Type B pancreatic cell (in vitro differentiated cells): ENCODE results near the gene ZPR1. TPM values are rescaled to one million over a fixed set of nuclear protein-coding genes. Genes with fewer than 3 reads are reported as not detected.

Source experiments
- DNase-seq: peaks from one replicate; pipeline ENCODE4 v3.0.0; 2021; ENCODE audit warnings: mixed read lengths; ENCODE audit not compliant: unreplicated experiment; ENCODE audit errors: extremely low spot score
- H3K27ac Mint-ChIP-seq: 2 replicates; pipeline ENCODE4 v1.8.0; 2021; ENCODE audit warnings: mild to moderate bottlenecking, mixed read lengths
- H3K27me3 Mint-ChIP-seq: 2 replicates; pipeline ENCODE4 v1.8.0; 2021; ENCODE audit warnings: mixed read lengths
- H3K36me3 Mint-ChIP-seq: 2 replicates; pipeline ENCODE4 v1.8.0; 2021; ENCODE audit warnings: mixed read lengths
- H3K4me1 Mint-ChIP-seq: one replicate; pipeline ENCODE4 v1.8.0; 2021; ENCODE audit warnings: mixed read lengths; ENCODE audit not compliant: unreplicated experiment
- H3K4me3 Mint-ChIP-seq: 2 replicates; pipeline ENCODE4 v1.8.0; 2021; ENCODE audit warnings: mild to moderate bottlenecking, mixed read lengths
- H3K9me3 Mint-ChIP-seq: 2 replicates; pipeline ENCODE4 v1.8.0; 2021; ENCODE audit warnings: mixed read lengths
- total RNA-seq: library from RNA; stranded (reverse); gene quantifications from 2 replicates; pipeline ENCODE4 v1.2.1, GENCODE V29; 2021; ENCODE audit warnings: low replicate concordance
- TF ChIP-seq, protein P1 (sequence below): fragments of 200-600 bp; sonication (generic); conservative IDR thresholded peaks from 2 replicates; pipeline ENCODE4 v1.5.0; 2021; ENCODE audit warnings: antibody characterized with exemption, mild to moderate bottlenecking

Gene ZPR1
- total RNA-seq, 1 donor from 2014 or later = 41.2 TPM

DNA sequence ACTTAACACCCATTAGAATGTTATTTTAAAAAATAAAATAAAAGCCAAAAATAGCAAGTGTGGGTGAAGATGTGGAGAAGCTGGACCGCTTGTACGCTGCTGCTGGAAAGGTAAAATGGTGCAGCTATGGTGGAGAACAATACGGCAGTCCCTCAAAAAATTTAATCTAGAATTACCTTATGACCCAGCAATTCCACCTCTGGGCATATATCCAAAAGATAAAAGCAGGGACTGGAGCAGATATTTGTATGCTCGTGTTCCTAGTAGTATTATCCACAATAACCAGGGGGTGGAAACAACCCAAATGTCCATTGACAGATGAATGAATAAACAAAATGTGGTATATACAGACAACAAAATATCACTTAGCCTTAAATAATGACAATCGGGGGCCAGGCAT lies 10.0 kb upstream of the ZPR1 start:
- Mint-ChIP-seq H3K27ac (no peak overlapping the region), H3K27me3 (peaks cover 5% of the 10 kb centered on the region), H3K4me1 (peaks cover 4% of the 10 kb centered on the region), H3K36me3 (no peaks in the 10 kb centered on the region), H3K9me3 (no peaks in the 10 kb centered on the region), H3K4me3 (no peak overlapping the region)
- no peak for DNase-seq
- TF ChIP-seq, protein P1, sequence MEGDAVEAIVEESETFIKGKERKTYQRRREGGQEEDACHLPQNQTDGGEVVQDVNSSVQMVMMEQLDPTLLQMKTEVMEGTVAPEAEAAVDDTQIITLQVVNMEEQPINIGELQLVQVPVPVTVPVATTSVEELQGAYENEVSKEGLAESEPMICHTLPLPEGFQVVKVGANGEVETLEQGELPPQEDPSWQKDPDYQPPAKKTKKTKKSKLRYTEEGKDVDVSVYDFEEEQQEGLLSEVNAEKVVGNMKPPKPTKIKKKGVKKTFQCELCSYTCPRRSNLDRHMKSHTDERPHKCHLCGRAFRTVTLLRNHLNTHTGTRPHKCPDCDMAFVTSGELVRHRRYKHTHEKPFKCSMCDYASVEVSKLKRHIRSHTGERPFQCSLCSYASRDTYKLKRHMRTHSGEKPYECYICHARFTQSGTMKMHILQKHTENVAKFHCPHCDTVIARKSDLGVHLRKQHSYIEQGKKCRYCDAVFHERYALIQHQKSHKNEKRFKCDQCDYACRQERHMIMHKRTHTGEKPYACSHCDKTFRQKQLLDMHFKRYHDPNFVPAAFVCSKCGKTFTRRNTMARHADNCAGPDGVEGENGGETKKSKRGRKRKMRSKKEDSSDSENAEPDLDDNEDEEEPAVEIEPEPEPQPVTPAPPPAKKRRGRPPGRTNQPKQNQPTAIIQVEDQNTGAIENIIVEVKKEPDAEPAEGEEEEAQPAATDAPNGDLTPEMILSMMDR = no peak

DNA sequence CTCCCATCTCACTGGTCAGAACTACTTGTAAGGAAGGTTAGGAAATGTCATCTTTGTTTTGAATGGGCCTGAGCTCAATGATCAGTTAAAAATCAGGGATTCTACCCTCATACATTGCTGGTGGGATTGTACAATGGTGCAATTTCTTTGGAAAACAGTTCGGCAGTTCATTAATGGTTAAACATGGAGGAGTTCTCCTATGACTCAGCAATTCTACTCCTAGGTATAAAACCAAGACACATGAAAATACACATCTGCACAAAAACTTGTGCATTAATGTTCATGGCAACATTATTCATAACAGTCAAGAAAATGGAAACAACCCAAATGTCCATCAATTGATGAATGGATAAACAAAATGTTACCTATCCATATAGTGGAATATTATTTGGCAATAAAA lies 8.7 kb upstream of the ZPR1 start:
- H3K4me3 Mint-ChIP-seq = no peak overlapping the region
- DNase-seq = no peak
- H3K36me3 Mint-ChIP-seq = no peaks in the 10 kb centered on the region
- no peaks in the 10 kb centered on the region for H3K9me3 Mint-ChIP-seq
- peaks cover 2% of the 10 kb centered on the region for H3K27me3 Mint-ChIP-seq
- H3K4me1 Mint-ChIP-seq = peaks cover 4% of the 10 kb centered on the region
- H3K27ac Mint-ChIP-seq = no peak overlapping the region
- TF ChIP-seq, protein P1 = no peak

DNA sequence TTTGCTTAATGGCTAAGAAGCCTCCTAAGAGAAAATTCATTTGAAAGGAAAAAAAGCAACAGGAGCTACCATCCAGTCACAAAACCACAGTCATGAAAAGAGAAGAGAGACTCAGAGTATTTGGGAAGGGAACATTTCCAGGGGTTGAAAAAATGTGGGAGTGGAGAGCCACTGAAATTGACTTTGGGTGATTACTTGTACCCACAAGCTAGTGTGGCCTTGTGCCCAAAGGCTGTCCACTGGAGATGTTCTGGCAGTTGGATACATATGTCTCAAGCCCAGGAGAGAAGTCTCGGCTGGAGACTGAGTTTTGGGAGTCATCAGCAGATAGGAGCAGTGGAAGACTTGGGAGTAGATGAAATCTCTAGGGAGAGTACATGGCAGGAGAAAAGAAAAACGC lies 7.0 kb upstream of the ZPR1 start:
- H3K27me3 Mint-ChIP-seq = peaks cover 3% of the 10 kb centered on the region
- H3K4me1 Mint-ChIP-seq = peaks cover 4% of the 10 kb centered on the region
- no peak for DNase-seq
- H3K27ac Mint-ChIP-seq = no peak overlapping the region
- TF ChIP-seq, protein P1 = no peak
- H3K9me3 Mint-ChIP-seq = no peaks in the 10 kb centered on the region
- no peak overlapping the region for H3K4me3 Mint-ChIP-seq
- H3K36me3 Mint-ChIP-seq = no peaks in the 10 kb centered on the region

DNA sequence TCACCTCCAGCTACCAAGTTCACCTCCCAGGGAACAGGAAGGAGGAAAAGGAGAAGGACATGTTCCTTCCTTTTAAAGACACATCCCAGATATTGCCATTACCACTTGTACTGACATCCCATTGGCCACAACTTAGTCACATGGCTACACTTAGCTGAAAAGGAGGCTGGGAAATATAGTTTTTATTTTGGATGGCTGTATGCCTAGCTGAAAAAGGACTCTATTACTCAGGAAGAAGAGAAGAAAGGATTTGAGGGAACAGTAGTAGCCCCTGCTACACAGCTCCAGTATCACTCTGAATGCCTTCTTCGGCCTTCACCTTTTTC lies 5.9 kb upstream of the ZPR1 start:
- no peak overlapping the region for H3K4me3 Mint-ChIP-seq
- H3K36me3 Mint-ChIP-seq = no peaks in the 10 kb centered on the region

DNA sequence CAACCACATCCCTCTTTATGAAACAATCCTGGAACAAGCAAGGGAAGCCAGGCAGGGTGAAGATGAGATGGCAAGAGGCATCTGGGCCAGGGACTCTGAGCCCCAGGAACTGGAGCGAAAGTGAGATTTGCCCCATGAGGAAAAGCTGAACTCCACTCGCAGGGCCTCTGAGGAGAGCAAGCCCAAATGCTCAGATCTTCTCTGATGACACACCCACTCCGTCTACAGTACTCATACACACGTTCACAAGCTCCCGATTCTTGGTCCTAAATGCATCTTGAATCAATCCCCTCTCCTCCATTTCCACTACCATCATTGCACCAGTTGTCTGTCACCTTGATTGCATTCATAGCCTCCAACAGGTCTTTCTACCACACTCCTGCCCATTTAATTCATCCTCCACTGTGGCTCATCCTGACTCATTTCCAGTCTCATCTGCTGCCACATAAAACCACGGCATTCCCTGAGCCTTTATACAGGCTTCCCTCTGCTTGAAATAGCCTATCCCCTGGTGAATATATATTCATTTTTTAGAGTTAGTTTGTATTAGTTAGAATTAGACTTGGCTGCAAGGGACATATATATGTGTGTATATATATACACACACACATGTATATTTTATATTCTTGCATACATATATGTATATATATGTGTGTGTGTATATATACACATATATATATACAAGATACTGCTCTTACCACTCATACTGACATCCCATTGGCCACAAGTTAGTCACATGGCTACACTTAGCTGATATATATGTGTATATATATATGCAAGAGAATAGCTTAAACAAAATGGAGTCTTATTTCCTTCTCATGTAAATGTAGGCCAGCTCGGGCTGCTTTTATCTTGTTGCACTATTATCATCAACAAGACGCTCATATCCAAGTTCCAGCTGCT lies 5.3 kb upstream of the ZPR1 start:
- no peaks in the 10 kb centered on the region for H3K9me3 Mint-ChIP-seq
- TF ChIP-seq, protein P1 = no peak
- DNase-seq = no peak
- no peak overlapping the region for H3K4me3 Mint-ChIP-seq
- H3K27ac Mint-ChIP-seq = no peak overlapping the region
- H3K27me3 Mint-ChIP-seq = peaks cover 3% of the 10 kb centered on the region
- H3K4me1 Mint-ChIP-seq = peaks cover 10% of the 10 kb centered on the region
- H3K36me3 Mint-ChIP-seq = no peaks in the 10 kb centered on the region

More for the DNA sequence above, 5.9 kb upstream of the ZPR1 start:
- peaks cover 3% of the 10 kb centered on the region for H3K27me3 Mint-ChIP-seq
- H3K27ac Mint-ChIP-seq = no peak overlapping the region
- no peak for DNase-seq
- no peaks in the 10 kb centered on the region for H3K9me3 Mint-ChIP-seq
- TF ChIP-seq, protein P1 = no peak
- H3K4me1 Mint-ChIP-seq = peaks cover 4% of the 10 kb centered on the region
